HepG2 (cell line): ENCODE measurements around the gene PRCP. TPM values are rescaled to one million over a fixed set of nuclear protein-coding genes. Genes with fewer than 3 reads are reported as not detected.

Experiments
- ATAC-seq: fragments of 200-7000 bp; cut with Tn5 transposase; 3 replicates; pipeline ENCODE4 v1.9.1; 2020; ENCODE audit warnings: mild to moderate bottlenecking, moderate library complexity
- BruUV-seq: library from RNA; stranded (reverse); fragments of 400-500 nt; replicated peaks from 2 replicates; lab custom pipeline; 2021; lab: Mats Ljungman, UMichigan
- CTCF ChIA-PET: fragments of 300-600 bp; formaldehyde crosslinking; extraction: SDS; loops from one replicate; lab custom pipeline; 2021; ENCODE audit warnings: low total read pairs, inconsistent platforms, low intra/inter-chr PET ratio; lab: Yijun Ruan, JAX
- POLR2A ChIA-PET: fragments of 350-600 bp; sonication (Branson Sonifier 250); formaldehyde crosslinking; loops from one replicate; lab custom pipeline; 2020; ENCODE audit warnings: antibody characterized with exemption, inconsistent platforms; lab: Yijun Ruan, JAX
- DNase-seq: peaks from one replicate; pipeline ENCODE4 v3.0.0-alpha.2; 2015; ENCODE audit warnings: low spot score
- FAIRE-seq: peaks from 3 replicates; lab custom pipeline; 2011; peaks lifted over from hg19 to GRCh38; lab: Jason Lieb, UNC
- H2AFZ ChIP-seq: one replicate; pipeline ENCODE4 v1.6.1; 2011; ENCODE audit warnings: low read length, inconsistent platforms
- H3K27ac ChIP-seq: fragments of 300-600 bp; 3 replicates; pipeline ENCODE4 v1.8.0; 2011; ENCODE audit warnings: mixed run types, mild to moderate bottlenecking, mixed read lengths, low read length, inconsistent platforms; ENCODE audit not compliant: insufficient read depth; ENCODE audit errors: extremely low read length
- H3K27me3 ChIP-seq, 2 experiments: fragments of 200-600 bp in 1 of 2; 2 replicates in 1 of 2; 3 replicates in 1 of 2; pipeline versions ENCODE4 v1.6.0 to v1.8.0; 2011; ENCODE audit warnings: low read length in 2 of 2, mild to moderate bottlenecking in 2 of 2, moderate library complexity in 2 of 2, inconsistent platforms in 1 of 2; ENCODE audit not compliant: insufficient read depth in 2 of 2, control insufficient read depth in 1 of 2
- H3K36me3 ChIP-seq, 2 experiments: fragments of 200-600 bp in 1 of 2; replicated peaks in 1 of 2; 2 replicates in 1 of 2; 3 replicates in 1 of 2; pipeline versions ENCODE4 v1.5.1 to v1.8.0; 2011; ENCODE audit warnings: low read length in 2 of 2, inconsistent platforms in 1 of 2; ENCODE audit not compliant: insufficient read depth in 2 of 2, control insufficient read depth in 1 of 2
- H3K4me1 ChIP-seq: 2 replicates; pipeline ENCODE4 v1.5.1; 2012; ENCODE audit warnings: low read length, inconsistent platforms; ENCODE audit not compliant: insufficient read depth
- H3K4me2 ChIP-seq: 2 replicates; pipeline ENCODE4 v1.6.0; 2011; ENCODE audit warnings: low read depth, low read length, inconsistent platforms
- H3K4me3 ChIP-seq, 3 experiments: fragments of 200-600 bp in 1 of 3; sonication (generic), shearing (Covaris generic) in 1 of 3; replicated peaks in 1 of 3; 2 replicates each; pipeline ENCODE4 v1.5.1; 2011 to 2016; ENCODE audit warnings: low read length in 3 of 3, inconsistent platforms in 2 of 3, low read depth in 2 of 3, mild to moderate bottlenecking in 2 of 3, control low read depth in 1 of 3, mixed read lengths in 1 of 3; ENCODE audit not compliant: insufficient read depth in 1 of 3
- H3K79me2 ChIP-seq: one replicate; pipeline ENCODE4 v1.6.1; 2011; ENCODE audit warnings: low read length, inconsistent platforms; ENCODE audit not compliant: insufficient read depth
- H3K9ac ChIP-seq: 2 replicates; pipeline ENCODE4 v1.6.0; 2011; ENCODE audit warnings: mild to moderate bottlenecking, low read depth, low read length, inconsistent platforms; ENCODE audit not compliant: insufficient read depth
- H3K9me3 ChIP-seq: 2 replicates; pipeline ENCODE4 v1.5.1; 2012; ENCODE audit warnings: mild to moderate bottlenecking, low read length
- H4K20me1 ChIP-seq: 2 replicates; pipeline ENCODE4 v1.6.0; 2011; ENCODE audit warnings: inconsistent platforms, mild to moderate bottlenecking, low read length, moderate library complexity; ENCODE audit not compliant: insufficient read depth
- ETV6 ChIP-seq: sonication (generic); formaldehyde crosslinking; conservative IDR thresholded peaks from 2 replicates; pipeline ENCODE4 v1.4.0; 2020; ENCODE audit warnings: missing genetic modification reagents
- PCBP1 ChIP-seq: fragments of 200-400 bp; formaldehyde crosslinking; IDR thresholded peaks from 2 replicates; pipeline ENCODE4 v1.6.1; 2017; ENCODE audit warnings: mild to moderate bottlenecking, low read depth, low read length, borderline replicate concordance
- PHF5A ChIP-seq: IDR thresholded peaks from one replicate; pipeline ENCODE4 v1.6.1; 2018; ENCODE audit warnings: low read depth, missing genetic modification reagents; ENCODE audit not compliant: unreplicated experiment
- THAP9 ChIP-seq: sonication (generic); formaldehyde crosslinking; IDR thresholded peaks from 2 replicates; pipeline ENCODE4; 2020; ENCODE audit warnings: missing genetic modification reagents, mild to moderate bottlenecking, borderline replicate concordance
- USF2 ChIP-seq, 2 experiments: sonication (generic) in 1 of 2; formaldehyde crosslinking in 1 of 2; IDR thresholded peaks; 2 replicates each; pipeline versions ENCODE4 v1.5.1 to v1.6.1; 2011 to 2020; ENCODE audit warnings: borderline replicate concordance in 1 of 2, low read depth in 1 of 2, low read length in 1 of 2, mild to moderate bottlenecking in 1 of 2, missing genetic modification reagents in 1 of 2, moderate library complexity in 1 of 2
- ZNF160 ChIP-seq: sonication (generic); formaldehyde crosslinking; IDR thresholded peaks from 2 replicates; pipeline ENCODE4 v1.8.0; 2022; ENCODE audit warnings: mild to moderate bottlenecking, inconsistent platforms, missing genetic modification reagents
- ZNF687 ChIP-seq: sonication (generic); formaldehyde crosslinking; IDR thresholded peaks from 2 replicates; pipeline ENCODE4 v1.5.1; 2020; ENCODE audit warnings: mild to moderate bottlenecking, missing genetic modification reagents, moderate library complexity
- ZNF749 ChIP-seq: sonication (generic); formaldehyde crosslinking; IDR thresholded peaks from 2 replicates; pipeline ENCODE4 v1.8.0; 2022; ENCODE audit warnings: mild to moderate bottlenecking, missing genetic modification reagents, moderate library complexity, borderline replicate concordance
- WGBS: methylation state at CpG from one replicate; pipeline ENCODE4 v1.1.6; 2017; ENCODE audit warnings: low lambda C conversion rate; 5-methylcytosine and 5-hydroxymethylcytosine counted together
- in situ Hi-C: cut with HindIII; loops from 2 replicates; pipeline ENCODE4 v1.10.0; 2017; ENCODE audit warnings: low pct_unique_long_range_greater_than_20kb; ENCODE audit not compliant: extremely low pct_ligation_motif_present
- intact Hi-C: fragments of 100-400 bp; cut with micrococcal nuclease; formaldehyde crosslinking; loops from one replicate; pipeline ENCODE4 v1.10.0; 2022; ENCODE audit not compliant: unreplicated experiment
- polyA plus RNA-seq, 8 experiments: library from polyadenylated mRNA; depleted of rRNA in 3 of 8; stranded (reverse) in 7 of 8; unstranded in 1 of 8; fragments of >200 nt; fragmentation: Illumina TruSeq in 4 of 8; extraction: Trizol in 4 of 8; gene quantifications; 2 replicates each; pipeline versions ENCODE4 v1.2.1 to v1.2.3, GENCODE V29; 2011 to 2016; ENCODE audit warnings: low read depth in 4 of 8, missing spikeins in 1 of 8, mixed read lengths in 1 of 8; ENCODE audit not compliant: insufficient read depth in 1 of 8
- total RNA-seq, 5 experiments: library from RNA; depleted of rRNA; stranded (reverse); fragments of >200 nt; fragmentation: Illumina TruSeq; extraction: Trizol; gene quantifications; 2 replicates each; pipeline ENCODE4 v1.2.3, GENCODE V29; 2016; ENCODE audit warnings: low read depth in 1 of 5

The PRCP gene
- total and polyA plus RNA-seq, 2 of the 13 experiments (the other 11 are each of a cell fraction or from before 2014, with no cell fraction given), result 84.2 to 105 TPM

- in situ Hi-C loops (no loop called here), intact Hi-C loops (no loop called here)
- Histone ChIP-seq H3K27me3 (no peaks in the 10 kb centered on the region), H4K20me1 (no peaks in the 10 kb centered on the region), H3K36me3 (peaks cover 0 to 21% of the 10 kb centered on the region in 2 experiments; a peak in 1 of 5 replicates), H3K79me2 (no peaks in the 10 kb centered on the region), H3K4me2 (no peak overlapping the region), H3K27ac (no peak overlapping the region), H3K4me3 (no peak overlapping the region), H3K4me1 (peaks cover 11% of the 10 kb centered on the region), H2AFZ (no peak overlapping the region), H3K9me3 (no peaks in the 10 kb centered on the region), H3K9ac (no peak overlapping the region)
- FAIRE-seq (no peak), ATAC-seq (no peak), DNase-seq (no peak)
- BruUV-seq, result no TSS peak
- CTCF ChIA-PET, result no interaction called here
- 95% methylated on average over 3 of the region's 3 CpGs for WGBS
- no peak for TF ChIP-seq PHF5A (CRISPR knock-in tag)
- TF ChIP-seq ETV6, result no peak
- TF ChIP-seq PCBP1, result no peak
- no peak for TF ChIP-seq THAP9 (CRISPR knock-in tag)
- POLR2A ChIA-PET, result no interaction called here
These were observed 36.0 kb upstream of the PRCP start for GRCh38 chr11:82936261-82936660.

GRCh38 chr11:82932564-82932963, 32.3 kb upstream of the PRCP start:
- DNase-seq (no peak), ATAC-seq (no peak), FAIRE-seq (no peak)
- no peak overlapping the region for H3K4me2 ChIP-seq
- no peaks in the 10 kb centered on the region for H3K9me3 ChIP-seq
- peaks cover 6% of the 10 kb centered on the region for H3K4me1 ChIP-seq
- H3K27ac ChIP-seq, result no peak overlapping the region
- in situ Hi-C loops (no loop called here), intact Hi-C loops (no loop called here)
- no peak overlapping the region for H3K4me3 ChIP-seq
- no peaks in the 10 kb centered on the region for H3K27me3 ChIP-seq
- no peak overlapping the region for H3K9ac ChIP-seq
- ChIA-PET POLR2A (no interaction called here), CTCF (no interaction called here)
- no peak overlapping the region for H2AFZ ChIP-seq
- no TSS peak for BruUV-seq
- peaks cover 0 to 26% of the 10 kb centered on the region in 2 experiments; a peak in 1 of 5 replicates for H3K36me3 ChIP-seq
- WGBS, result 90% methylated on average over 1 of the region's 1 CpG
- no peaks in the 10 kb centered on the region for H3K79me2 ChIP-seq
- H4K20me1 ChIP-seq, result no peaks in the 10 kb centered on the region
- TF ChIP-seq ZNF687, result no peak
- TF ChIP-seq ZNF160 (CRISPR knock-in tag), result no peak
- TF ChIP-seq ZNF749 (CRISPR knock-in tag), result no peak
- TF ChIP-seq USF2 (IDR thresholded peaks at IDR 0.05; ENCODE audit: low read depth, low read length), result no peak
- TF ChIP-seq USF2 (CRISPR knock-in tag; IDR thresholded peaks at IDR 0.05; ENCODE audit: borderline replicate concordance), result no peak
